VCaP (cell line): ENCODE results near the gene DLST.

Experiments used
- H3K27ac ChIP-seq: fragments of 450-650 bp; 2 replicates; pipeline ENCODE4 v1.5.1; 2017
- TF ChIP-seq, protein P1 (sequence below): fragments of 450-650 bp; conservative IDR thresholded peaks from 2 replicates; pipeline ENCODE4 v1.5.1; 2017; ENCODE audit warnings: mild to moderate bottlenecking, moderate library complexity

Gene DLST

GRCh38 chr14:74950795-74951442, 69.2 kb downstream of the DLST start:
- TF ChIP-seq, protein P1, sequence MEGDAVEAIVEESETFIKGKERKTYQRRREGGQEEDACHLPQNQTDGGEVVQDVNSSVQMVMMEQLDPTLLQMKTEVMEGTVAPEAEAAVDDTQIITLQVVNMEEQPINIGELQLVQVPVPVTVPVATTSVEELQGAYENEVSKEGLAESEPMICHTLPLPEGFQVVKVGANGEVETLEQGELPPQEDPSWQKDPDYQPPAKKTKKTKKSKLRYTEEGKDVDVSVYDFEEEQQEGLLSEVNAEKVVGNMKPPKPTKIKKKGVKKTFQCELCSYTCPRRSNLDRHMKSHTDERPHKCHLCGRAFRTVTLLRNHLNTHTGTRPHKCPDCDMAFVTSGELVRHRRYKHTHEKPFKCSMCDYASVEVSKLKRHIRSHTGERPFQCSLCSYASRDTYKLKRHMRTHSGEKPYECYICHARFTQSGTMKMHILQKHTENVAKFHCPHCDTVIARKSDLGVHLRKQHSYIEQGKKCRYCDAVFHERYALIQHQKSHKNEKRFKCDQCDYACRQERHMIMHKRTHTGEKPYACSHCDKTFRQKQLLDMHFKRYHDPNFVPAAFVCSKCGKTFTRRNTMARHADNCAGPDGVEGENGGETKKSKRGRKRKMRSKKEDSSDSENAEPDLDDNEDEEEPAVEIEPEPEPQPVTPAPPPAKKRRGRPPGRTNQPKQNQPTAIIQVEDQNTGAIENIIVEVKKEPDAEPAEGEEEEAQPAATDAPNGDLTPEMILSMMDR: no peak
- no peak overlapping the region for H3K27ac ChIP-seq

DNA sequence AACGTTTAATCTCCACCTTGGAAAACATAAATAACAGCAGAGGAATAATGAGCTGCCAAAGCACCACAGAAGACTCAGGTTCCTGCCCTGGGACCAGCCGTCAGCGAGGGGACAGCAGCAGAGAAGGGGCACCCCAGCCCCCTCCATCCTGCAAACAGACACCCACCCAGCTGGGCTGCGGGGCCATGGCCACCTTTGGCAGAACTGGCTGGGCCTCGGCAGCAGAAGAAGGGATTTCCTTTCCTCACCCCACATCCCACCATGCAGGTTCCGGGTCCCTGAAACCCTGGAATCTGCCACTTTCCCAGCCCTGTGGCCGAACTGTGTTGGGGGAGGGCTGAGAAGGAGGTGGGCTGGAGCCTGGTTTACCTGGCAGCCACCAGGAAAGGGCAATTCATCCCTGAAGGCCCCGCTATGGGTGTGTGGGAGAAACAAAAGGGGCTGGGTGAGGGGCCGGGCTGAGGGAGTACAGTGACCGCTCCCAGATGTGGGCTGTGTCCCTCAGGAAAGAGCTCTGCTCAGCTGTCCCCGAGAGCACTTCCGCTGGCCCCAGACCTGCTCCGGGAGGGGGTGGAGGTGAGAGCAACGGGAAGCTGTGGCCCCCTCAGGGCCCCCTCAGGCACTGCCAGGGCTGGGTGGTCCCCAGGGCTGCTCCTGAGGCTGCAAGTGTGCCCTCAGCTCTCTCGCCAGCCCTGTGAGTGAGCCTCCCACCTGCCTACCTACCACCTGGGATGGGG, 69.9 kb downstream of the DLST start:
- TF ChIP-seq, protein P1: no peak
- H3K27ac ChIP-seq: no peak overlapping the region

- TF ChIP-seq, protein P1: no peak
- no peak overlapping the region for H3K27ac ChIP-seq
Observed at GRCh38 chr14:74952180-74952665, 70.5 kb downstream of the DLST start.

DNA sequence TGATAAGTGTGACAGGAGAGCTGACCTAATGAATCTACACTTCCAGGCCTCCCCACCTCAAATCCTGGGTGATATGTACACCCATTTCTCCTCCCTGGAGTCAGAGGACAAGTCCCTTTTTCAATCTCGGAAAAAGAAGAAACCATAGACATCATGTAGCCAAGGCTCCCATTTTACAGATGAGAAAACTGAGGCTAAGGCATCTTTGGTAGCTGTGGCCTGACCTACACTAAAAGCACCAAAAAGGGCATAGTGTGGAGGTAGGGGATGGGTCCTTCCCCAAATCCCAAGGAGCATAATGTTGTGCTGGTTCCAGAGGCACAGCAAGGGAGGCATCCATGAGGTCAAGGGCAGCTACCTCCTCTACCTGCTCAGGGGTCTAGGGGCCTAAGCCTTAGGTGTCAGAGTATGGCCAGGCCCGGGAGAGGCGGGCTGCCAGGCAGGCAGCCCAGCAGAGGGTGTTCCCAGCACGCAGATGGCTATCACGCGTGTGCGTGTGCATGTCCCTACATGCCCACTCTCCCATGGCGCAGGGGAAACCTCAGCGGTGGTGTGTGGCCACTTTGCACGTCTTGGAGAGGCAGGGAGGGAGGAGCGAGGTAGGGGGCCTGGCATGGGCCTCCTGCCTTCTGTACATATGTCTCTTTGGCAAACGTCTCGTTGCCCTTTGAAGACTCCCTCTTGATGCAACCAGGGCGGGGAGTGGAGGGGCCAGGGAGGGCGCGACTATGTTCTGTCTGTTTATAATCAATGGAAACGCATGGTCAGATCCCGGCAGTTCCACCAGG, 71.2 kb downstream of the DLST start:
- H3K27ac ChIP-seq: no peak overlapping the region

More for the DNA sequence above, 71.2 kb downstream of the DLST start:
- TF ChIP-seq, protein P1: no peak
